Memory B cell (primary cell): Measurements from ENCODE around the gene FAM227A.

Source experiments
- ATAC-seq: fragments of 150-1000 bp; cut with Tn5 transposase; 2 replicates; pipeline ENCODE4 v1.10.0; 2021; ENCODE audit warnings: low read depth, mild to moderate bottlenecking, moderate library complexity
- DNase-seq, 2 donors: peaks; one replicate each; pipeline ENCODE4 v3.0.0; 2022; ENCODE audit warnings: low spot score in 2 of 2
- H3K27ac Mint-ChIP-seq: one replicate; pipeline ENCODE4 v1.8.0; 2022; ENCODE audit warnings: mild to moderate bottlenecking, moderate library complexity, mixed read lengths
- H3K27me3 Mint-ChIP-seq: one replicate; pipeline ENCODE4 v1.8.0; 2022; ENCODE audit warnings: mixed read lengths
- H3K36me3 Mint-ChIP-seq: one replicate; pipeline ENCODE4 v1.8.0; 2022; ENCODE audit warnings: mild to moderate bottlenecking, mixed read lengths
- H3K4me1 Mint-ChIP-seq: one replicate; pipeline ENCODE4 v1.8.0; 2022; ENCODE audit warnings: mixed read lengths
- H3K4me3 Mint-ChIP-seq: one replicate; pipeline ENCODE4 v1.8.0; 2022; ENCODE audit warnings: mild to moderate bottlenecking, moderate library complexity, mixed read lengths
- H3K9me3 Mint-ChIP-seq: one replicate; pipeline ENCODE4 v1.8.0; 2022; ENCODE audit warnings: mixed read lengths

The FAM227A gene

GRCh38 chr22:38656256-38657044 lies at the start of gene FAM227A, which contains the start of gene CBY1:
TSS of gene FAM227A (minus strand) at chr22:38656392. CDS start at chr22:38650168, 6,224 bp downstream.
TSS of gene CBY1 (plus strand) at chr22:38656638. CDS start at chr22:38668055, 11,417 bp downstream.
- Mint-ChIP-seq H3K4me3 (peak within 1 kb of the TSS; percentile 94), H3K9me3 (no peaks in the 10 kb centered on the region), H3K36me3 (no peaks in the 10 kb centered on the region), H3K4me1 (peaks cover 13% of the 10 kb centered on the region), H3K27ac (peak within 1 kb of the TSS; percentile 99), H3K27me3 (no peaks in the 10 kb centered on the region)
- peak; percentile 83 for ATAC-seq
- peak; percentile 90 to 96 for DNase-seq

GRCh38 chr22:38705235-38706100 lies 49.3 kb upstream of the FAM227A start, which contains the start of gene GTPBP1:
TSS of gene GTPBP1 (plus strand) at chr22:38705944. CDS start at chr22:38705956, 12 bp downstream.
- H3K36me3 Mint-ChIP-seq = no peaks in the 10 kb centered on the region
- DNase-seq (peak; percentile 82 to 96), ATAC-seq (peak; percentile 64)
- no peaks in the 10 kb centered on the region for H3K9me3 Mint-ChIP-seq
- H3K27me3 Mint-ChIP-seq = no peaks in the 10 kb centered on the region
- peak within 1 kb of the TSS; percentile 88 for H3K4me3 Mint-ChIP-seq
- peaks cover 44% of the 10 kb centered on the region for H3K4me1 Mint-ChIP-seq
- H3K27ac Mint-ChIP-seq = peak within 1 kb of the TSS; percentile 93

GRCh38 chr22:38704654-38705234 lies 48.6 kb upstream of the FAM227A start:
- Mint-ChIP-seq H3K9me3 (no peaks in the 10 kb centered on the region), H3K4me3 (peak overlapping the region; percentile 81), H3K4me1 (peaks cover 46% of the 10 kb centered on the region), H3K27ac (peak overlapping the region; percentile 93), H3K36me3 (no peaks in the 10 kb centered on the region), H3K27me3 (no peaks in the 10 kb centered on the region)
- ATAC-seq (no peak), DNase-seq (no peak)

- peak within 1 kb of the TSS; percentile 95 for H3K4me3 Mint-ChIP-seq
- peaks cover 7% of the 10 kb centered on the region for H3K36me3 Mint-ChIP-seq
- ATAC-seq (peak; percentile 61), DNase-seq (peak; percentile 100)
- H3K27ac Mint-ChIP-seq = peak within 1 kb of the TSS; percentile 99
- H3K4me1 Mint-ChIP-seq = peaks cover 45% of the 10 kb centered on the region
- no peaks in the 10 kb centered on the region for H3K27me3 Mint-ChIP-seq
- no peaks in the 10 kb centered on the region for H3K9me3 Mint-ChIP-seq
Observed at GRCh38 chr22:38700789-38701628, 44.8 kb upstream of the FAM227A start, which contains the start of gene JOSD1. TSS of gene JOSD1 (minus strand) at chr22:38700943. CDS start at chr22:38699987, 956 bp downstream.

GRCh38 chr22:38700270-38700788 lies 44.1 kb upstream of the FAM227A start:
- H3K4me3 Mint-ChIP-seq = peak overlapping the region; percentile 95
- H3K27me3 Mint-ChIP-seq = no peaks in the 10 kb centered on the region
- H3K27ac Mint-ChIP-seq = peak overlapping the region; percentile 99
- H3K9me3 Mint-ChIP-seq = no peaks in the 10 kb centered on the region
- peaks cover 45% of the 10 kb centered on the region for H3K4me1 Mint-ChIP-seq
- H3K36me3 Mint-ChIP-seq = peaks cover 7% of the 10 kb centered on the region
- peak; percentile 3 for ATAC-seq
- DNase-seq = no peak

GRCh38 chr22:38699784-38700183 lies 43.6 kb upstream of the FAM227A start:
- Mint-ChIP-seq H3K27me3 (no peaks in the 10 kb centered on the region), H3K36me3 (peaks cover 7% of the 10 kb centered on the region), H3K27ac (peak overlapping the region; percentile 99), H3K9me3 (no peaks in the 10 kb centered on the region), H3K4me1 (peaks cover 40% of the 10 kb centered on the region), H3K4me3 (peak overlapping the region; percentile 88)
- DNase-seq = no peak
- no peak for ATAC-seq

GRCh38 chr22:38699143-38699542 lies 43.0 kb upstream of the FAM227A start:
- Mint-ChIP-seq H3K9me3 (no peaks in the 10 kb centered on the region), H3K27ac (peak overlapping the region; percentile 99), H3K4me1 (peaks cover 40% of the 10 kb centered on the region), H3K36me3 (peaks cover 7% of the 10 kb centered on the region), H3K27me3 (no peaks in the 10 kb centered on the region), H3K4me3 (peak overlapping the region; percentile 88)
- ATAC-seq = no peak
- no peak for DNase-seq

GRCh38 chr22:38698407-38699094 lies 42.4 kb upstream of the FAM227A start:
- no peak overlapping the region for H3K4me3 Mint-ChIP-seq
- no peaks in the 10 kb centered on the region for H3K27me3 Mint-ChIP-seq
- H3K9me3 Mint-ChIP-seq = no peaks in the 10 kb centered on the region
- DNase-seq (no peak), ATAC-seq (no peak)
- H3K36me3 Mint-ChIP-seq = peaks cover 8% of the 10 kb centered on the region
- H3K4me1 Mint-ChIP-seq = peaks cover 42% of the 10 kb centered on the region
- H3K27ac Mint-ChIP-seq = peak overlapping the region; percentile 99

- H3K9me3 Mint-ChIP-seq = no peaks in the 10 kb centered on the region
- ATAC-seq (no peak), DNase-seq (no peak)
- H3K4me1 Mint-ChIP-seq = peaks cover 48% of the 10 kb centered on the region
- H3K27me3 Mint-ChIP-seq = no peaks in the 10 kb centered on the region
- no peak overlapping the region for H3K4me3 Mint-ChIP-seq
- peaks cover 10% of the 10 kb centered on the region for H3K36me3 Mint-ChIP-seq
- peak overlapping the region; percentile 58 for H3K27ac Mint-ChIP-seq
Observed at GRCh38 chr22:38697425-38698089, 41.4 kb upstream of the FAM227A start.

GRCh38 chr22:38696606-38697424 lies 40.6 kb upstream of the FAM227A start:
- peaks cover 48% of the 10 kb centered on the region for H3K4me1 Mint-ChIP-seq
- peaks cover 10% of the 10 kb centered on the region for H3K36me3 Mint-ChIP-seq
- ATAC-seq (no peak), DNase-seq (no peak)
- no peaks in the 10 kb centered on the region for H3K27me3 Mint-ChIP-seq
- peak overlapping the region; percentile 58 for H3K27ac Mint-ChIP-seq
- H3K4me3 Mint-ChIP-seq = no peak overlapping the region
- no peaks in the 10 kb centered on the region for H3K9me3 Mint-ChIP-seq

GRCh38 chr22:38694940-38695339 lies 38.7 kb upstream of the FAM227A start:
- no peaks in the 10 kb centered on the region for H3K27me3 Mint-ChIP-seq
- no peaks in the 10 kb centered on the region for H3K9me3 Mint-ChIP-seq
- H3K4me3 Mint-ChIP-seq = no peak overlapping the region
- peaks cover 40% of the 10 kb centered on the region for H3K4me1 Mint-ChIP-seq
- DNase-seq (no peak), ATAC-seq (no peak)
- peaks cover 12% of the 10 kb centered on the region for H3K36me3 Mint-ChIP-seq
- H3K27ac Mint-ChIP-seq = no peak overlapping the region
